CD4-positive, alpha-beta memory T cell (primary cell): ENCODE measurements around the gene PPP1R12C. TPM values are rescaled to one million over a fixed set of nuclear protein-coding genes. Genes with fewer than 3 reads are reported as not detected.
A peak's percentile ranks its signal among the peaks of the same experiment; 100 is the strongest.
"Not testable (repeated sequence)": the region's sequence is repeated elsewhere in the genome, so short reads cannot be mapped to it uniquely, and the experiment has no call there.

Experiments
- CTCF ChIA-PET: fragments of 350-600 bp; sonication (Branson Sonifier 250); formaldehyde crosslinking; loops from one replicate; lab custom pipeline; 2021; ENCODE audit warnings: inconsistent platforms; ENCODE audit not compliant: partially characterized antibody; lab: Charles Lee
- POLR2A ChIA-PET: fragments of 350-600 bp; sonication (Branson Sonifier 250); formaldehyde crosslinking; loops from one replicate; lab custom pipeline; 2021; ENCODE audit not compliant: partially characterized antibody; lab: Charles Lee
- DNase-seq, 5 donors: peaks; one replicate each; pipeline versions ENCODE4 v3.0.0 to v3.0.0-alpha.2; 2020 to 2022; ENCODE audit warnings: mixed read lengths in 1 of 5
- H3K27ac ChIP-seq: one replicate; pipeline ENCODE4 v1.7.0; 2013; ENCODE audit warnings: low read depth, low read length
- H3K27me3 ChIP-seq: 2 replicates; pipeline ENCODE4 v1.7.0; 2013; ENCODE audit warnings: mild to moderate bottlenecking, low read length, moderate library complexity; ENCODE audit not compliant: insufficient read depth
- H3K36me3 ChIP-seq: 2 replicates; pipeline ENCODE4 v1.7.0; 2013; ENCODE audit warnings: mild to moderate bottlenecking, low read length, moderate library complexity; ENCODE audit not compliant: insufficient read depth
- H3K4me1 ChIP-seq: 2 replicates; pipeline ENCODE4 v1.7.0; 2013; ENCODE audit warnings: mild to moderate bottlenecking, low read length, moderate library complexity; ENCODE audit not compliant: insufficient read depth
- H3K4me3 ChIP-seq, 2 donors: one replicate each; pipeline ENCODE4 v1.7.0; 2013; ENCODE audit warnings: low read length in 2 of 2, mild to moderate bottlenecking in 1 of 2
- H3K9me3 ChIP-seq, 2 donors: one replicate each; pipeline ENCODE4 v1.7.0; 2013; ENCODE audit warnings: low read length in 2 of 2, control low read depth in 1 of 2; ENCODE audit not compliant: control insufficient read depth in 1 of 2
- H3K27ac Mint-ChIP-seq, 7 donors: one replicate each; pipeline ENCODE4 v1.8.0; 2020 to 2021; ENCODE audit warnings: mixed read lengths in 7 of 7, mild to moderate bottlenecking in 6 of 7, inconsistent platforms in 3 of 7, moderate library complexity in 3 of 7
- H3K27me3 Mint-ChIP-seq, 2 donors: one replicate each; pipeline ENCODE4 v1.8.0; 2020 to 2021; ENCODE audit warnings: mixed read lengths in 2 of 2
- H3K36me3 Mint-ChIP-seq, 2 donors: one replicate each; pipeline ENCODE4 v1.8.0; 2020 to 2021; ENCODE audit warnings: mixed read lengths in 2 of 2, inconsistent platforms in 1 of 2, mild to moderate bottlenecking in 1 of 2
- H3K4me1 Mint-ChIP-seq, 4 donors: one replicate each; pipeline ENCODE4 v1.8.0; 2020 to 2021; ENCODE audit warnings: mixed read lengths in 4 of 4, mild to moderate bottlenecking in 1 of 4
- H3K4me3 Mint-ChIP-seq, 8 donors: one replicate each; pipeline ENCODE4 v1.8.0; 2020 to 2021; ENCODE audit warnings: mixed read lengths in 8 of 8, mild to moderate bottlenecking in 7 of 8, moderate library complexity in 6 of 8, inconsistent platforms in 3 of 8
- H3K9me3 Mint-ChIP-seq, 8 donors: one replicate each; pipeline ENCODE4 v1.8.0; 2020 to 2021; ENCODE audit warnings: mixed read lengths in 8 of 8, mild to moderate bottlenecking in 5 of 8, inconsistent platforms in 3 of 8, moderate library complexity in 1 of 8
- intact Hi-C: fragments of 100-400 bp; cut with micrococcal nuclease; formaldehyde crosslinking; loops from one replicate; pipeline ENCODE4 v1.15.1; 2023
- polyA plus RNA-seq, 2 donors: library from polyadenylated mRNA; unstranded; fragments of 300-500 nt; fragmentation: Illumina TruSeq; gene quantifications; one replicate each; pipeline ENCODE4 v1.2.3, GENCODE V29; 2021
- total RNA-seq, 2 experiments: library from RNA; stranded (reverse); gene quantifications; one replicate each; pipeline ENCODE4 v1.2.3, GENCODE V29; 2021

The PPP1R12C gene
- total and polyA plus RNA-seq, 4 experiments from 2014 or later, result 1.4 to 165 (median 87.1) TPM

DNA sequence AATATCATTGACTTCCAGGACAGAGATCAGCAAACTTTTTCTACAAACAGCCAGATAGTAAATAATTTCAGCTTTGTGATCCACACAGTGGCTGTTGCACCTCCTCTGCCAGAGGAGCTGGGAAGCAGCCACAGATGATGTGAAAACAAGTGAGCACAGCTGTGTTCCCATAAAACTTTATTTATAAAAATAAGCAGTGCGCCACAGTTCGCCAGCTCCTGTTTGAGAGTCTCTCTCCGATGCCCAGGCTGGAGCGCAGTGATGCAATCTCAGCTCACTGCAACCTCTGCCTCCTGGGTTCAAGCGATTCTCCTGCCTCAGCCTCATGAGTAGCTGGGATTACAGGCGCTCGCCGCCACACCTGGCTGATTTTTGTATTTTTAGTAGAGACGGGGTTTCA is 51.9 kb downstream of the PPP1R12C start:
- H3K9me3 Mint-ChIP-seq, H3K4me3 Mint-ChIP-seq, CTCF ChIA-PET, H3K9me3 ChIP-seq, H3K4me3 ChIP-seq, H3K27me3 ChIP-seq, H3K27ac ChIP-seq, DNase-seq, intact Hi-C loops, H3K36me3 Mint-ChIP-seq, H3K36me3 ChIP-seq, H3K27ac Mint-ChIP-seq: not testable (repeated sequence)
- peaks cover 25% of the 10 kb centered on the region for H3K4me1 ChIP-seq
- Mint-ChIP-seq H3K27me3 (peaks cover 29 to 35% of the 10 kb centered on the region in 2 donors), H3K4me1 (peaks cover 11 to 26% (median 18%) of the 10 kb centered on the region in 4 donors)
- POLR2A ChIA-PET, result interaction anchor here (1.6 kb wide), 1 partner anchor 52 kb away, joined by 4 read pairs; the partner anchor contains the start of gene PPP1R12C

DNA sequence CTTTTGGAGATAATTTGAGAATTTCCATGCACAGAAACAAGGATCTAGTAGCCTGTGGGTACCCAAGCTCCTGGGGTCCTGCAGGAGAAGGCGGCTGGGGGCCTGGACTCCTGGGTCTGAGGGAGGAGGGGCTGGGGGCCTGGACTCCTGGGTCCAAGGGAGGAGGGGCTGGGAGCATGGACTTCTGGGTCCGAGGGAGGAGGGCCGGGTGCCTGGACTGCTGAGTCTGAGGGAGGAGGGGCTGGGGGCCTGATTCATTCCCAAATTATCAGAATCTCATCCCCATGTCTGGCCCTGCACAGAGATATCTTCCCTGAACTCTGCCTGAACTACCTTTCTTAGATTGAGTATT is 54.0 kb downstream of the PPP1R12C start:
- H3K36me3 Mint-ChIP-seq, result peaks cover 8 to 9% of the 10 kb centered on the region in 2 donors
- Histone ChIP-seq H3K27me3 (no peaks in the 10 kb centered on the region), H3K4me3 (no peak overlapping the region), H3K36me3 (no peaks in the 10 kb centered on the region), H3K4me1 (peaks cover 15% of the 10 kb centered on the region), H3K27ac (no peak overlapping the region), H3K9me3 (no peaks in the 10 kb centered on the region)
- peak overlapping the region in 6 of 7 donors; percentile 47 to 86 (median 84) for H3K27ac Mint-ChIP-seq
- peaks cover 0 to 2% (median 0%) of the 10 kb centered on the region in 8 donors for H3K9me3 Mint-ChIP-seq
- ChIA-PET POLR2A (interaction anchor here (1.0 to 2.0 kb wide), 12 partner anchors 10 to 535 kb away, joined by 3 to 20 read pairs (median 4); partner anchors contain the start of genes EPS8L1, FIZ1, KMT5C and PPP1R12C), CTCF (interaction anchor here (0.6 to 2.2 kb wide), 6 partner anchors 24 to 569 kb away, joined by 3 to 8 read pairs (median 4); no protein-coding TSS in a partner anchor)
- no peak for DNase-seq
- intact Hi-C loops, result loop anchor here (1.0 kb wide), 2 partner anchors 18 to 54 kb away; partner anchors contain the start of gene PPP1R12C
- peaks cover 8 to 21% (median 13%) of the 10 kb centered on the region in 4 donors for H3K4me1 Mint-ChIP-seq
- H3K4me3 Mint-ChIP-seq, result peak overlapping the region in 7 of 8 donors; percentile 40 to 88 (median 68)
- peaks cover 17 to 26% of the 10 kb centered on the region in 2 donors for H3K27me3 Mint-ChIP-seq

DNA sequence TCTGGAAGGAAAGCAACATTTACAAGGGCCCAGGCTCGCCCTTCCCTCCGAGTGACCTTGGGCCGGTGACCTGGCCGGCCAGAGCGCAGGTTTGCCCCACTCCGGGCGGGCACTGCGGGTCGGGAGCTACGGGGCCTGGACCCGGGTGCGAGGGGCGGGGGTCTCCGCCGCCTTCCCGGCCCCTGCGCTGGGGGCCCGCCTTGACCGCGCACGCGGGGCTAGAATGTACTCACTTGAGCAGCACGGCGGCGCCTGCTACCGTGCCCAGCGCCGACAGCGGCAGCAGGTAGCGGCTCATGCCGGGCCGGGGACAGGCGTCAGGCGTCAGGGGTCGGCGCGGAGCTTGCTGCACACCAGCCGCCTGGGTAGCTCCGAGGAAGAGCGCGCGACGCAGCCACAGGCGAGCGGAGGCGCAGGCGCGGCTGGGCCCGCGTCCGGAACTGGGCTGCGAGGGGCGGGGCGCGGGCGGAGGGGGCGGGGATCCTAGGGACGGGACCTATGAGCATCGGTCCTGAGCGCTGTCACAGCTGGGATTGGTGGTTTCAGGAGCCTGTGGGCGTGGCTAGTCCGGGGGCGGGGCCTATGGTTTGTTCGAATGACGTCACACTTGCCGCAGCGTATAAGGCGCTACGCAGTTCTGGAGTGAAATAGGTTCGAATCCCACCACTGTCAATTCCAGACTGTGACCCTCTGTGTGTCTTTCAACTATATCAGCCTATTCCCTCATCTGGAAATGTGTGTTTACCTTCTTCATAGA is 54.5 kb downstream of the PPP1R12C start, which contains the start of gene RDH13:
TSS of gene RDH13 (minus strand) at position 414 of the 757 bp plus-strand sequence. CDS start at position 298, 116 bp downstream.
- Histone ChIP-seq H3K4me1 (peaks cover 15% of the 10 kb centered on the region), H3K27ac (peak within 1 kb of the TSS; percentile 62), H3K9me3 (no peaks in the 10 kb centered on the region), H3K36me3 (no peaks in the 10 kb centered on the region), H3K4me3 (peak within 1 kb of the TSS; percentile 23 to 84), H3K27me3 (no peaks in the 10 kb centered on the region)
- peaks cover 15 to 23% of the 10 kb centered on the region in 2 donors for H3K27me3 Mint-ChIP-seq
- peak within 1 kb of the TSS; percentile 47 to 90 (median 84) for H3K27ac Mint-ChIP-seq
- H3K4me1 Mint-ChIP-seq, result peaks cover 8 to 21% (median 11%) of the 10 kb centered on the region in 4 donors
- peaks cover 0 to 2% (median 0%) of the 10 kb centered on the region in 8 donors for H3K9me3 Mint-ChIP-seq
- peak within 1 kb of the TSS; percentile 84 to 90 (median 87) for H3K4me3 Mint-ChIP-seq
- intact Hi-C loops, result loop anchor here (1.0 kb wide), 2 partner anchors 18 to 54 kb away; partner anchors contain the start of gene PPP1R12C
- H3K36me3 Mint-ChIP-seq, result peaks cover 11 to 12% of the 10 kb centered on the region in 2 donors
- CTCF ChIA-PET, result interaction anchor here (0.6 to 2.2 kb wide), 6 partner anchors 25 to 585 kb away, joined by 3 to 8 read pairs (median 4); no protein-coding TSS in a partner anchor
- POLR2A ChIA-PET, result interaction anchor here (1.0 to 2.0 kb wide), 13 partner anchors 10 to 536 kb away, joined by 3 to 20 read pairs (median 4); partner anchors contain the start of genes EPS8L1, FIZ1, KMT5C and PPP1R12C
- DNase-seq, result peak; percentile 94 to 97 (median 97)

DNA sequence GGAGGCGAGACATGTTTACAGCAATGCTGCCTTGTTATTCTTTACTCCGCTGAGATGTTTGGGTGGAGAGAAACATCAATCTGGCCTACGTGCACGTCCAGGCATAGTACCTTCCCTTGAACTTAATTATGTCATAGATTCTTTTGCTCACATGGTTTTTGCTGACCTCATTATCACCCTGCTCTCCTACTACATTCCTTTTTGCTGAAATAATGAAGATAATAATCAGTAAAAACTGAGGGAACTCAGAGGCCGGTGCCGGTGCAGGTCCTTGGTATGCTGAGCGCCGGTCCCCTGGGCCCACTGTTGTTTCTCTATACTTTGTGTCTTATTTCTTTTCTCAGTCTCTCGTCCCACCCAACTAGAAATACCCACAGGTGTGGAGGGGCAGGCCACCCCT is 57.1 kb downstream of the PPP1R12C start:
- Mint-ChIP-seq H3K4me1 (peaks cover 7 to 21% (median 10%) of the 10 kb centered on the region in 4 donors), H3K27ac (peak overlapping the region in 3 of 7 donors; percentile 31 to 66 (median 53)), H3K36me3 (peaks cover 24 to 26% of the 10 kb centered on the region in 2 donors)
- CTCF ChIA-PET, H3K27me3 Mint-ChIP-seq, H3K4me3 ChIP-seq, intact Hi-C loops, H3K4me3 Mint-ChIP-seq, H3K27ac ChIP-seq, DNase-seq, H3K27me3 ChIP-seq, H3K9me3 Mint-ChIP-seq, H3K9me3 ChIP-seq, POLR2A ChIA-PET: not testable (repeated sequence)
- Histone ChIP-seq H3K4me1 (peaks cover 15% of the 10 kb centered on the region), H3K36me3 (peaks cover 11% of the 10 kb centered on the region)

DNA sequence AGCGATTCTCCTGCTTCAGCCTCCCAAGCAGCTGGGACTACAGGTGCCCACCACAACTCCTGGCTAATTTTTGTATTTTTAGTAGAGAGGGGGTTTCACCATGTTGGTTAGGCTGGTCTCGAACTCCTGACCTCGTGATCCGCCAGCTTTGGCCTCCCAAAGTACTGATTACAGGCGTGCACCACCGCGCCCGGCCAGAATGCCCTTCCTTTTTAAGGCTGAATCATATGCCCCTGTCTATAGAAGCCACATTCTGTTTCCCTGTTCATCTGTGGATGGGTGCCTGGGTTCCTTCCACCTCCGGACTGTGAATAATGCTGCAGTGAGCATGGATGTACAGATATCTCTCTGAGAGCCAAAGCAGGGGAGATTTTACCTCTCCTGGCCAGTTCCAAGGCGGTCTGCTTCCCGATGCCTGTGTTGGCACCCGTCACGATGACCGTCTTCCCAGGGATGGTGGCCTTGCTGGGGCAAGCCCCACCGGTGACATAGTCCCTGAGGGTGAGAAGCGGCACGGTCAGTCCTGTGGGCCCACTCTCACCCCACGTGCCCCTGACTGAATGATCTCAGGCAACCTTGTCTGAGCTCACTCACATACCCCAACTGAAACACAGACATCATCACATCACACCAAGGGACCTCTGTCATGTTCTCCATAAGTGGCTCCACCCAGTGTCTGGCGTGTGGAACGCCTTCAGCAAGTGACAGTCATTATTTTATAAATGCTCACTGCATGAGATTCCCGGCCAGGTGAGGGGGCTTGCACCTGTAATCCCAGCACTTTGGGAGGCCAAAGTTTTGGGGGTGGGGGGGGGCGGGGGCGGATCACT is 58.4 kb downstream of the PPP1R12C start:
- Histone ChIP-seq H3K27ac (no peak overlapping the region), H3K4me1 (peaks cover 15% of the 10 kb centered on the region), H3K9me3 (no peaks in the 10 kb centered on the region), H3K36me3 (peaks cover 12% of the 10 kb centered on the region), H3K27me3 (no peaks in the 10 kb centered on the region), H3K4me3 (no peak overlapping the region)
- Mint-ChIP-seq H3K27ac (peak overlapping the region in 1 of 7 donors; percentile 82), H3K4me3 (no peak overlapping the region), H3K9me3 (peaks cover 0 to 2% (median 0%) of the 10 kb centered on the region in 8 donors), H3K27me3 (peaks cover 0 to 3% of the 10 kb centered on the region in 2 donors), H3K4me1 (peaks cover 7 to 21% (median 10%) of the 10 kb centered on the region in 4 donors), H3K36me3 (peaks cover 32 to 36% of the 10 kb centered on the region in 2 donors)
- intact Hi-C loops, result no loop called here
- ChIA-PET CTCF (no interaction called here), POLR2A (interaction anchor here (0.7 kb wide), 1 partner anchor 240 kb away, joined by 3 read pairs; no protein-coding TSS in a partner anchor)
- DNase-seq, result no peak

DNA sequence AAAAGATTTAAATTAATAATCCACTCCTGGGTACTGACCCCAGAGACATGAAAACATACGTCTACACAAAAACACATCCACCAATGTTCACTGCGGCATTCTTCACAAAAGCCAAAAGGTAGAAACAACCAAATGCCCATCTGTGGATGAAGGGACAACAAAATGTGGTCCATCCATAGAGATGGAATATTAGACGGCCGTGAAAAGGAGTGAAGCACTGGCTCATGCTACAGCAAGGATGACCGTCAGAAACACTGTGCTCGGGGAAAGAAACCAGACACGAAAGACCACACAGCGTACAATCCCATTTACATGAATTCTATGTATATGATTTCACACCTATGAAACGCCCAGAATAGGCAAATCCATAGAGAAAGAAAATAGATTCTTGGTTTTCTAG is 60.6 kb downstream of the PPP1R12C start:
- Mint-ChIP-seq H3K27ac (peak overlapping the region in 2 of 7 donors; percentile 27 to 35), H3K36me3 (peaks cover 43 to 44% of the 10 kb centered on the region in 2 donors), H3K27me3 (no peaks in the 10 kb centered on the region), H3K4me1 (peaks cover 0 to 9% (median 6%) of the 10 kb centered on the region in 4 donors), H3K9me3 (peaks cover 0 to 2% (median 0%) of the 10 kb centered on the region in 8 donors), H3K4me3 (no peak overlapping the region)
- CTCF ChIA-PET, result no interaction called here
- H3K36me3 ChIP-seq, result peaks cover 18% of the 10 kb centered on the region
- intact Hi-C loops, result no loop called here
- no peak overlapping the region for H3K4me3 ChIP-seq
- no peak for DNase-seq
- H3K27me3 ChIP-seq, result no peaks in the 10 kb centered on the region
- H3K27ac ChIP-seq, result no peak overlapping the region
- H3K4me1 ChIP-seq, result peaks cover 5% of the 10 kb centered on the region
- POLR2A ChIA-PET, result no interaction called here
- H3K9me3 ChIP-seq, result no peaks in the 10 kb centered on the region
